Loucy (cell line): ENCODE results near the gene SPTY2D1.

ENCODE experiments used
- EZH2phosphoT487 ChIP-seq: fragments of 200-600 bp; IDR thresholded peaks from 2 replicates; pipeline ENCODE4 v1.6.1; 2018; ENCODE audit warnings: antibody characterized with exemption, mild to moderate bottlenecking, moderate library complexity, borderline replicate concordance
- TF ChIP-seq, protein P1 (sequence below): fragments of 200-600 bp; sonication (generic); conservative IDR thresholded peaks from 2 replicates; pipeline ENCODE4 v1.5.1; 2014; ENCODE audit warnings: mild to moderate bottlenecking, antibody characterized with exemption, low read length

DNA sequence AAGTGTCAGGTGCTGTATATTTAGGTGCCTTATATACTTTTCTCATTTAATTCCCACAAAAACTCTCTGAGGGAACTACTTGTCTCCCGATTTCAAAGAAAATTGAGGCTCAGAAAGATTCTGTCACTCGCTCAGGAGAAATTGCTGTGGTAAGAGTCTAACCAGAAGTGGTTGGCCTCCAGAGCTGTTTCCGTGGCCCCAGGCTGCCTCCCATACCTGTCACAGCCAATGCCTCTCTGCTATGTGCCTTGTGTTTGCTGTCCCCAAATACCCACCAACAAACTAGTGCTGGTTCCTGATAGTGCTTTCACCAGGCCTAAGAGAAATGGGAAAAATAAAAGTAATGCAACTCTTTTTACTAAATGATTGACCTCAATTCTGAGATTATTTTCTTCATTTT lies 43.4 kb upstream of the SPTY2D1 start:
- TF ChIP-seq, protein P1, sequence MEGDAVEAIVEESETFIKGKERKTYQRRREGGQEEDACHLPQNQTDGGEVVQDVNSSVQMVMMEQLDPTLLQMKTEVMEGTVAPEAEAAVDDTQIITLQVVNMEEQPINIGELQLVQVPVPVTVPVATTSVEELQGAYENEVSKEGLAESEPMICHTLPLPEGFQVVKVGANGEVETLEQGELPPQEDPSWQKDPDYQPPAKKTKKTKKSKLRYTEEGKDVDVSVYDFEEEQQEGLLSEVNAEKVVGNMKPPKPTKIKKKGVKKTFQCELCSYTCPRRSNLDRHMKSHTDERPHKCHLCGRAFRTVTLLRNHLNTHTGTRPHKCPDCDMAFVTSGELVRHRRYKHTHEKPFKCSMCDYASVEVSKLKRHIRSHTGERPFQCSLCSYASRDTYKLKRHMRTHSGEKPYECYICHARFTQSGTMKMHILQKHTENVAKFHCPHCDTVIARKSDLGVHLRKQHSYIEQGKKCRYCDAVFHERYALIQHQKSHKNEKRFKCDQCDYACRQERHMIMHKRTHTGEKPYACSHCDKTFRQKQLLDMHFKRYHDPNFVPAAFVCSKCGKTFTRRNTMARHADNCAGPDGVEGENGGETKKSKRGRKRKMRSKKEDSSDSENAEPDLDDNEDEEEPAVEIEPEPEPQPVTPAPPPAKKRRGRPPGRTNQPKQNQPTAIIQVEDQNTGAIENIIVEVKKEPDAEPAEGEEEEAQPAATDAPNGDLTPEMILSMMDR: no peak
- no peak for TF ChIP-seq EZH2phosphoT487
